Smooth muscle cell (in vitro differentiated cells): ENCODE data around the gene ABCA4. TPM values are rescaled to one million over a fixed set of nuclear protein-coding genes. Genes with fewer than 3 reads are reported as not detected.

Source experiments
- DNase-seq: peaks from one replicate; lab custom pipeline; 2025; ENCODE audit not compliant: unreplicated experiment; lab: John Stamatoyannopoulos, UW
- H2AFZ ChIP-seq: fragments of 200-600 bp; sonication (generic); 2 replicates; pipeline ENCODE4 v1.6.0; 2016; ENCODE audit warnings: antibody characterized with exemption, low read depth, mild to moderate bottlenecking
- H3F3A ChIP-seq: fragments of 200-600 bp; sonication (generic); 2 replicates; pipeline ENCODE4 v1.6.0; 2017; ENCODE audit warnings: antibody characterized with exemption, low read depth
- H3K27ac ChIP-seq: fragments of 200-600 bp; sonication (generic); 2 replicates; pipeline ENCODE4 v1.5.1; 2016; ENCODE audit warnings: low read depth, mild to moderate bottlenecking
- H3K27me3 ChIP-seq: fragments of 200-600 bp; sonication (generic); 2 replicates; pipeline ENCODE4 v1.6.1; 2016; ENCODE audit warnings: low read depth, mild to moderate bottlenecking
- H3K36me3 ChIP-seq: fragments of 200-600 bp; sonication (generic); 2 replicates; pipeline ENCODE4 v1.5.1; 2016; ENCODE audit warnings: low read depth
- H3K4me1 ChIP-seq: fragments of 200-600 bp; sonication (generic); 2 replicates; pipeline ENCODE4 v1.5.1; 2016; ENCODE audit warnings: low read depth
- H3K4me2 ChIP-seq: fragments of 200-600 bp; sonication (generic); 2 replicates; pipeline ENCODE4 v1.6.0; 2016; ENCODE audit warnings: mild to moderate bottlenecking
- H3K4me3 ChIP-seq: fragments of 200-600 bp; sonication (generic); 2 replicates; pipeline ENCODE4 v1.5.1; 2016; ENCODE audit warnings: mild to moderate bottlenecking
- H3K79me2 ChIP-seq: fragments of 200-600 bp; sonication (generic); 2 replicates; pipeline ENCODE4 v1.6.0; 2016; ENCODE audit warnings: low read depth, mild to moderate bottlenecking
- H3K9ac ChIP-seq: fragments of 200-600 bp; sonication (generic); 2 replicates; pipeline ENCODE4 v1.6.0; 2016; ENCODE audit warnings: low read depth
- H3K9me3 ChIP-seq: fragments of 200-600 bp; sonication (generic); replicated peaks from 2 replicates; pipeline ENCODE4 v1.5.1; 2016; ENCODE audit warnings: low read depth
- H4K20me1 ChIP-seq: fragments of 200-600 bp; sonication (generic); 2 replicates; pipeline ENCODE4 v1.6.0; 2016; ENCODE audit warnings: low read depth
- WGBS: methylation state at CpG from one replicate; pipeline ENCODE4 v1.1.7; 2016; ENCODE audit warnings: low lambda C conversion rate; 5-methylcytosine and 5-hydroxymethylcytosine counted together
- polyA plus RNA-seq: library from polyadenylated mRNA; unstranded; fragments of >200 nt; fragmentation: Nextera tagmentation; extraction: Ambion mirVana; gene quantifications from 2 replicates; pipeline ENCODE4 v1.2.1, GENCODE V29; 2016
- total RNA-seq: library from RNA; depleted of rRNA; stranded (reverse); fragments of >200 nt; gene quantifications from 2 replicates; pipeline ENCODE4 v1.2.3, GENCODE V29; 2014
- TF ChIP-seq, protein P1 (sequence below): fragments of 200-600 bp; sonication (generic); IDR thresholded peaks from 2 replicates; pipeline ENCODE4 v1.5.1; 2017; ENCODE audit warnings: borderline replicate concordance, mild to moderate bottlenecking, antibody characterized with exemption; ENCODE audit not compliant: insufficient read depth, poor library complexity, severe bottlenecking

ABCA4 gene
- total and polyA plus RNA-seq, 2 experiments from 2014 or later, result 0.46 to 0.99 TPM

DNA sequence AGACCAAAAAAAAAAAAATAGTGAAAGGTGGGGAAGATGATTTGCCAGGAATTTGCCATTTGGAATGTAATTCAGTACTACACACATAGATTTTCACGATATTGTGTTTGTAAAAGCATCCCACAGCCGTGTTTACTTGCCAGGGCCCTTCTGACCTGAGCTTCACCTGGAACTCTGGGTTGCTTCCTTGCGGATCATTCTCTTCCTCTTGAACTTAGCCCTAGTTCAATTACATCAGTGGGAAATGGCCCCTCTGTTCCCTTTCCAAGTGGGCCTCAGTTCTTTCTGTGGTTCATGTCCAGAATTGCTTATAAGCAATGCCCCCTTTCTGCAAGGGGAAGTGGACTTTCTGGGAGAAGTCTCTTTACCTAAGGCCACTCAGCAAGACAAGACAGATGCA lies 41.0 kb downstream of the ABCA4 start:
- no peaks in the 10 kb centered on the region for H3K79me2 ChIP-seq
- H3K9me3 ChIP-seq, result no peaks in the 10 kb centered on the region
- H2AFZ ChIP-seq, result peak overlapping the region; percentile 51
- H3K9ac ChIP-seq, result no peak overlapping the region
- no peak overlapping the region for H3K27ac ChIP-seq
- WGBS, result 94% methylated on average over 3 of the region's 3 CpGs
- peaks cover 39% of the 10 kb centered on the region for H3K4me1 ChIP-seq
- no peak overlapping the region for H3K4me3 ChIP-seq
- H3K4me2 ChIP-seq, result no peak overlapping the region
- no peak for DNase-seq
- H3F3A ChIP-seq, result peaks cover 8% of the 10 kb centered on the region
- H4K20me1 ChIP-seq, result no peaks in the 10 kb centered on the region
- H3K27me3 ChIP-seq, result no peaks in the 10 kb centered on the region
- TF ChIP-seq, protein P1, sequence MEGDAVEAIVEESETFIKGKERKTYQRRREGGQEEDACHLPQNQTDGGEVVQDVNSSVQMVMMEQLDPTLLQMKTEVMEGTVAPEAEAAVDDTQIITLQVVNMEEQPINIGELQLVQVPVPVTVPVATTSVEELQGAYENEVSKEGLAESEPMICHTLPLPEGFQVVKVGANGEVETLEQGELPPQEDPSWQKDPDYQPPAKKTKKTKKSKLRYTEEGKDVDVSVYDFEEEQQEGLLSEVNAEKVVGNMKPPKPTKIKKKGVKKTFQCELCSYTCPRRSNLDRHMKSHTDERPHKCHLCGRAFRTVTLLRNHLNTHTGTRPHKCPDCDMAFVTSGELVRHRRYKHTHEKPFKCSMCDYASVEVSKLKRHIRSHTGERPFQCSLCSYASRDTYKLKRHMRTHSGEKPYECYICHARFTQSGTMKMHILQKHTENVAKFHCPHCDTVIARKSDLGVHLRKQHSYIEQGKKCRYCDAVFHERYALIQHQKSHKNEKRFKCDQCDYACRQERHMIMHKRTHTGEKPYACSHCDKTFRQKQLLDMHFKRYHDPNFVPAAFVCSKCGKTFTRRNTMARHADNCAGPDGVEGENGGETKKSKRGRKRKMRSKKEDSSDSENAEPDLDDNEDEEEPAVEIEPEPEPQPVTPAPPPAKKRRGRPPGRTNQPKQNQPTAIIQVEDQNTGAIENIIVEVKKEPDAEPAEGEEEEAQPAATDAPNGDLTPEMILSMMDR, result no peak
- H3K36me3 ChIP-seq, result no peaks in the 10 kb centered on the region

DNA sequence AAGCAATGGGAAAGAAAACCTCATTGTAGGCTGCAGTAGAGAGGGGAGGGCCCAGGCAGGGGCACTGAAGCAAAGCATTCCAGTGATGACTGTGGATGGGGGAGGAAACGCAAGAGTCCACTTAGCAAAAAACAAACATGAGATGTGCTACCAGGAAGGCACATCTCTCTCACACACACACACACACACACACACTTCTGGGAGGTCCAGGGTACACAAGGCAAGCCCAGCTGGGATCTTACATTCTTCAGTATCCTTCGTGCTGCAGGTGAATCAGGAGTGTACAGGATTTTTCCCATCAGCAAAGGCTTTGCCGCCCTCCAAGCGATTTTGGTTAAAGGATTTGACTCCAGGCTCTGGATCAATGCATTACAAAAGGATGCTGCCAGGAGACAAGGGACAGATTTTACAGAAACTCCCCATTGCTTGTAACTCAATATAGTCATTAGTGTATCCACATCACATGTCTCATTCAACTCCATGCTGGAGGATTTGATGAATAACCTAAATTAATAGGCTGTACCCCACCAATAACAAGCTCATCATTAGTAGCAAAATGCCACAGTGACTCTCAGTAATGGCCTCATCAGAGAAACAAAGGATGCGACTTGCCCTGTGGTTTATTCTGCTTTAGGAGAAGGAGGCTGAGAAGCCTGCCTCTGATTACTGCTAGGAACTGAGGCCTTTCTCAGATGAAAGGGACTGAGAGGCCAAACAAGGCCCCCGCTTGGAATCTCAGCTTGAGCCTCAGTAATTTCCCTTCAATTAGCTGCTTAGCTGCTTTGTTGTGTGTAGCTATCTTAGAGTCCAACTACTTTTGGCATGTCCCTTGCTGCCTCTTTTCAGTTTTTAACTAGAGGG lies 41.6 kb downstream of the ABCA4 start:
- WGBS, result 65% methylated on average over 6 of the region's 6 CpGs
- peaks cover 8% of the 10 kb centered on the region for H3F3A ChIP-seq
- no peak for DNase-seq

DNA sequence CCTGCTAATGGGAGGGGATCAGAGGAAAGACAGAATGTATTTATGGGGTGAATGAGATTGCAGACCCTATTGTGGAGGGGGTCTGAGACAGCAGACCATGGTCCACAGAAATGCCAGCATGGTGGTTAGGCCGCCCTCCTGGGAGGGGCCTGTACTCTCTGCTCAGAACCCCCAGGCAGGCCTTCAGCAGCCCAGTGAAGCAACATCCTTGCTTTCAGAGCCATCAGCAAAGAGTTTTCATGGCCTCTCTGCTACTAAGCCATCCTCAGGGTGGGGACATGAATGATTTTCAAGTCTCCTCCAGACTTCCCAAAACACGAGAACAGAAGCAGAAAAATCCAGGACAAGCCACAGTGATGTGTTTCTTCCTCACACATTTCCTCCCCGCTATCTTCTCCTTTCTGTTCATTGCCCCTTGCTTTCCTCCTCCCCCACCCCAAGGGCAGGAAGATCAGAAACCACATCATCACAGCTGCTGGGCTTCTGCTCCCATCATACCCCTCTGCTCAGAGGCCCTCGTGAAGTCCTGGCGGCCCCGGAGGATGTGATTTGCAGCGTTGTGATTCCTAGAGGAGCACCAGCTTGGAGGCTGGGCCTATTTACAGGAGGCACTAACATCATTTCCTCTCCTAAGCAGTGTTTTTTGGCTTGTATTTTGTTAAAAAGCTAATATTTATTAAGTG lies 48.0 kb downstream of the ABCA4 start:
- no peak overlapping the region for H3K9ac ChIP-seq
- H4K20me1 ChIP-seq, result no peaks in the 10 kb centered on the region
- H3K4me2 ChIP-seq, result no peak overlapping the region
- TF ChIP-seq, protein P1, result no peak
- no peaks in the 10 kb centered on the region for H3K79me2 ChIP-seq
- H2AFZ ChIP-seq, result peak overlapping the region; percentile 73
- no peak overlapping the region for H3K27ac ChIP-seq
- 49% methylated on average over 7 of the region's 7 CpGs for WGBS
- H3K4me1 ChIP-seq, result peaks cover 22% of the 10 kb centered on the region
- H3K9me3 ChIP-seq, result no peaks in the 10 kb centered on the region
- H3K36me3 ChIP-seq, result no peaks in the 10 kb centered on the region
- no peaks in the 10 kb centered on the region for H3K27me3 ChIP-seq
- no peak overlapping the region for H3K4me3 ChIP-seq
- DNase-seq, result no peak
- peaks cover 9% of the 10 kb centered on the region for H3F3A ChIP-seq

More for the DNA sequence above, 41.6 kb downstream of the ABCA4 start:
- H3K4me1 ChIP-seq, result peaks cover 39% of the 10 kb centered on the region
- no peaks in the 10 kb centered on the region for H3K36me3 ChIP-seq
- peak overlapping the region; percentile 51 for H2AFZ ChIP-seq
- no peaks in the 10 kb centered on the region for H3K9me3 ChIP-seq
- H3K27ac ChIP-seq, result no peak overlapping the region
- H3K9ac ChIP-seq, result no peak overlapping the region
- no peak overlapping the region for H3K4me3 ChIP-seq
- TF ChIP-seq, protein P1, result no peak
- no peaks in the 10 kb centered on the region for H3K27me3 ChIP-seq
- H3K79me2 ChIP-seq, result no peaks in the 10 kb centered on the region
- peak overlapping the region; percentile 18 for H3K4me2 ChIP-seq
- H4K20me1 ChIP-seq, result no peaks in the 10 kb centered on the region
